ENCODE measurements around the gene SLIT3.

Gene SLIT3

DNA sequence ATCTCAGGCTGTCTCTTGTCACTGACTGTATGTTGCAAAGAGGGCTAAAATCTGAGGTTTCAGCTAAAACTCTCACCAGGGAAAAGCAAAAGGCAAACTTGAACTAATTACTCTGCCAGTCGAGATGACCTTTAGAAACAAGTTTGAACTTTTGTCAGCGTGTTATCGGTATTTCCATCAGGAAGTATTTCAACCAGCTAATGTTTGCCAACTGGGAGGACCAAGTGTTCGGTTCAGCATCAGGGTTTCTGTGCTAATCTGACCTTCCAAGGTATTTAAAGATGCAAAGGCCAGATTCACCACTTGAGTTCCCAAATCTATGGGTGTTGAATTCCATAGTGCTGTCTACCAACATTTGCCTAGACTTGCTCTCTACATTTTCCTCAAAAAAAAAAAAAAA is 230.5 kb downstream of the SLIT3 start:
- Histone ChIP-seq H3K79me2 (ENCODE audit: insufficient read depth, low read length) (no peaks in the 10 kb centered on the region), H3K36me3 (ENCODE audit: insufficient read depth, low read length) (no peaks in the 10 kb centered on the region), H3K4me2 (ENCODE audit: insufficient read depth, low read length) (no peak overlapping the region), H3K4me3 (ENCODE audit: low read depth in 1 of 2, low read length in 2 of 2) (no peak overlapping the region), H3K27ac (ENCODE audit: low read length) (no peak overlapping the region), H3K27me3 (ENCODE audit: insufficient read depth, low read length, poor library complexity) (peaks cover 5% of the 10 kb centered on the region), H3K9ac (ENCODE audit: low read depth, low read length) (no peak overlapping the region), H3K4me1 (ENCODE audit: insufficient read depth, low read length) (no peaks in the 10 kb centered on the region), H3K9me3 (ENCODE audit: insufficient read depth, low read length, severe bottlenecking) (no peaks in the 10 kb centered on the region), H2AFZ (ENCODE audit: low read depth, low read length) (no peak overlapping the region), H4K20me1 (ENCODE audit: insufficient read depth, low read length) (no peaks in the 10 kb centered on the region)
- no peak for DNase-seq
- no peak for TF ChIP-seq EZH2 (IDR thresholded peaks at IDR 0.05; ENCODE audit: borderline replicate concordance, low read depth, low read length, severe bottlenecking)
- TF ChIP-seq, protein P1, sequence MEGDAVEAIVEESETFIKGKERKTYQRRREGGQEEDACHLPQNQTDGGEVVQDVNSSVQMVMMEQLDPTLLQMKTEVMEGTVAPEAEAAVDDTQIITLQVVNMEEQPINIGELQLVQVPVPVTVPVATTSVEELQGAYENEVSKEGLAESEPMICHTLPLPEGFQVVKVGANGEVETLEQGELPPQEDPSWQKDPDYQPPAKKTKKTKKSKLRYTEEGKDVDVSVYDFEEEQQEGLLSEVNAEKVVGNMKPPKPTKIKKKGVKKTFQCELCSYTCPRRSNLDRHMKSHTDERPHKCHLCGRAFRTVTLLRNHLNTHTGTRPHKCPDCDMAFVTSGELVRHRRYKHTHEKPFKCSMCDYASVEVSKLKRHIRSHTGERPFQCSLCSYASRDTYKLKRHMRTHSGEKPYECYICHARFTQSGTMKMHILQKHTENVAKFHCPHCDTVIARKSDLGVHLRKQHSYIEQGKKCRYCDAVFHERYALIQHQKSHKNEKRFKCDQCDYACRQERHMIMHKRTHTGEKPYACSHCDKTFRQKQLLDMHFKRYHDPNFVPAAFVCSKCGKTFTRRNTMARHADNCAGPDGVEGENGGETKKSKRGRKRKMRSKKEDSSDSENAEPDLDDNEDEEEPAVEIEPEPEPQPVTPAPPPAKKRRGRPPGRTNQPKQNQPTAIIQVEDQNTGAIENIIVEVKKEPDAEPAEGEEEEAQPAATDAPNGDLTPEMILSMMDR (IDR thresholded peaks at IDR 0.05; ENCODE audit: borderline replicate concordance, extremely low read depth, low read length, poor library complexity, severe bottlenecking), result no peak
- no peak for ATAC-seq (ENCODE audit: insufficient read depth, low read depth)

DNA sequence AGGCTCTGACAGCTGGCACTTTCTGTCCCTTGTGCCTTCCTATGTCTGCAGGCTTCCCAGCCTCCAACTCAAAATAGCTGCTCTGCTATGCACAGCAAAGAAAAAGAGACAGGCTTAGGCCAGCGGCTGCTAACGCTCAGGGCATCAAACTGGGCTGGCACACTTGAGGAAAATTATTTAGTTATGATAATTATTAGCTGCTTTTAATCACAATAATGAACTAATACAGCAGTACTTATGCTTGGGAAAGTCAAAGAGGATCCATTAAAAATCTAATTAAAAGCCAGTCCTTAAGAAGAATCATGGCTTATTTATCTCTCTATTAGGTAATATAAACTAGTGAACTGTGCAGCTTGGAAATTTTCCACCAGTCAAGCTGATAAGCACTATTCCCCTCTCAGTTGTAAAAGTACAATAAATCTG is 233.2 kb downstream of the SLIT3 start:
- H2AFZ ChIP-seq (ENCODE audit: low read depth, low read length), result no peak overlapping the region
- H3K79me2 ChIP-seq (ENCODE audit: insufficient read depth, low read length), result no peaks in the 10 kb centered on the region
- no peaks in the 10 kb centered on the region for H3K9me3 ChIP-seq (ENCODE audit: insufficient read depth, low read length, severe bottlenecking)
- no peaks in the 10 kb centered on the region for H3K4me1 ChIP-seq (ENCODE audit: insufficient read depth, low read length)
- TF ChIP-seq EZH2 (IDR thresholded peaks at IDR 0.05; ENCODE audit: borderline replicate concordance, low read depth, low read length, severe bottlenecking), result no peak
- TF ChIP-seq, protein P1 (IDR thresholded peaks at IDR 0.05; ENCODE audit: borderline replicate concordance, extremely low read depth, low read length, poor library complexity, severe bottlenecking), result no peak
- no peak overlapping the region for H3K4me3 ChIP-seq (ENCODE audit: low read depth in 1 of 2, low read length in 2 of 2)
- DNase-seq (no peak), ATAC-seq (ENCODE audit: insufficient read depth, low read depth) (no peak)
- no peak overlapping the region for H3K9ac ChIP-seq (ENCODE audit: low read depth, low read length)
- H3K27me3 ChIP-seq (ENCODE audit: insufficient read depth, low read length, poor library complexity), result peaks cover 15% of the 10 kb centered on the region
- no peak overlapping the region for H3K4me2 ChIP-seq (ENCODE audit: insufficient read depth, low read length)
- H4K20me1 ChIP-seq (ENCODE audit: insufficient read depth, low read length), result no peaks in the 10 kb centered on the region
- no peaks in the 10 kb centered on the region for H3K36me3 ChIP-seq (ENCODE audit: insufficient read depth, low read length)
- H3K27ac ChIP-seq (ENCODE audit: low read length), result no peak overlapping the region

DNA sequence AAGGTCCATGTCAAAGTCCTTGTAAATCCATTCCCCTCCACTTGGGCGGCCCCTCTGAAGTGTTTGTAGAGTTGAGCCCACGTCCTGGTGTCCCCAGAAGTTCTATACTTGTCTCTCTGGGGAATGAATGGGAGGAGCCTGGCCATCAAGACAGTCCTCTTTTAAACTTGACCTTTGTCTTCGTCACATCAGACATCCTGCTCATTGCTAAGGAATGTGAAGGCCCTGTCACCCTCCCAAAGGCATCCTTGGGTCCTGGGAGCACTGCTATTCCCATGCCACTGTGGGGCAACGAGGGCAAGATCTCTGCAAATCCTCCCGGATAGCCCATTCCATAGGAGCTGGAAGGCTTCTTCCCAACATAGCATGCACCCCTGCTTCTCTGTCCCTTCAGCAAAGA is 235.5 kb downstream of the SLIT3 start:
- ATAC-seq (ENCODE audit: insufficient read depth, low read depth) (no peak), DNase-seq (no peak)
- H3K9me3 ChIP-seq (ENCODE audit: insufficient read depth, low read length, severe bottlenecking), result no peaks in the 10 kb centered on the region
- H3K27me3 ChIP-seq (ENCODE audit: insufficient read depth, low read length, poor library complexity), result peaks cover 24% of the 10 kb centered on the region
- H3K27ac ChIP-seq (ENCODE audit: low read length), result no peak overlapping the region
- no peak overlapping the region for H3K4me2 ChIP-seq (ENCODE audit: insufficient read depth, low read length)
- no peak overlapping the region for H3K9ac ChIP-seq (ENCODE audit: low read depth, low read length)
- no peaks in the 10 kb centered on the region for H3K4me1 ChIP-seq (ENCODE audit: insufficient read depth, low read length)
- TF ChIP-seq, protein P1 (IDR thresholded peaks at IDR 0.05; ENCODE audit: borderline replicate concordance, extremely low read depth, low read length, poor library complexity, severe bottlenecking), result no peak
- TF ChIP-seq EZH2 (IDR thresholded peaks at IDR 0.05; ENCODE audit: borderline replicate concordance, low read depth, low read length, severe bottlenecking), result no peak
- no peaks in the 10 kb centered on the region for H3K36me3 ChIP-seq (ENCODE audit: insufficient read depth, low read length)
- no peak overlapping the region for H3K4me3 ChIP-seq (ENCODE audit: low read depth in 1 of 2, low read length in 2 of 2)
- H4K20me1 ChIP-seq (ENCODE audit: insufficient read depth, low read length), result no peaks in the 10 kb centered on the region
- no peaks in the 10 kb centered on the region for H3K79me2 ChIP-seq (ENCODE audit: insufficient read depth, low read length)
- H2AFZ ChIP-seq (ENCODE audit: low read depth, low read length), result no peak overlapping the region

GRCh38 chr5:169064093-169064492 is 236.8 kb downstream of the SLIT3 start:
- no peak overlapping the region for H3K9ac ChIP-seq (ENCODE audit: low read depth, low read length)
- TF ChIP-seq EZH2 (IDR thresholded peaks at IDR 0.05; ENCODE audit: borderline replicate concordance, low read depth, low read length, severe bottlenecking), result no peak
- TF ChIP-seq, protein P1 (IDR thresholded peaks at IDR 0.05; ENCODE audit: borderline replicate concordance, extremely low read depth, low read length, poor library complexity, severe bottlenecking), result no peak
- no peak overlapping the region for H2AFZ ChIP-seq (ENCODE audit: low read depth, low read length)
- H3K79me2 ChIP-seq (ENCODE audit: insufficient read depth, low read length), result no peaks in the 10 kb centered on the region
- H3K9me3 ChIP-seq (ENCODE audit: insufficient read depth, low read length, severe bottlenecking), result no peaks in the 10 kb centered on the region
- H3K4me3 ChIP-seq (ENCODE audit: low read depth in 1 of 2, low read length in 2 of 2), result no peak overlapping the region
- H3K36me3 ChIP-seq (ENCODE audit: insufficient read depth, low read length), result no peaks in the 10 kb centered on the region
- H3K27ac ChIP-seq (ENCODE audit: low read length), result no peak overlapping the region
- H3K27me3 ChIP-seq (ENCODE audit: insufficient read depth, low read length, poor library complexity), result peaks cover 24% of the 10 kb centered on the region
- H3K4me1 ChIP-seq (ENCODE audit: insufficient read depth, low read length), result no peaks in the 10 kb centered on the region
- ATAC-seq (ENCODE audit: insufficient read depth, low read depth), result no peak
- no peak overlapping the region for H3K4me2 ChIP-seq (ENCODE audit: insufficient read depth, low read length)
- no peak for DNase-seq
- no peaks in the 10 kb centered on the region for H4K20me1 ChIP-seq (ENCODE audit: insufficient read depth, low read length)

All from DND-41 (cell line).